Keratinocyte (primary cell): ENCODE measurements around the gene MYPOP.

Source experiments
- CTCF ChIP-seq, 3 experiments: IDR thresholded peaks in 1 of 3; conservative IDR thresholded peaks in 1 of 3; optimal IDR thresholded peaks in 1 of 3; 2 replicates in 2 of 3; 3 replicates in 1 of 3; pipeline versions ENCODE3 to v1.5.1; 2011; ENCODE audit warnings: low read length in 3 of 3, mild to moderate bottlenecking in 3 of 3, moderate library complexity in 2 of 3, control low read depth in 1 of 3, inconsistent platforms in 1 of 3; ENCODE audit not compliant: insufficient read depth in 2 of 3; ENCODE audit errors: extremely low read depth in 1 of 3
- EZH2 ChIP-seq: IDR thresholded peaks from one replicate; pipeline ENCODE4 v1.6.1; 2012; ENCODE audit warnings: inconsistent platforms, mild to moderate bottlenecking, low read length, moderate library complexity

- no peak for TF ChIP-seq CTCF (optimal IDR thresholded peaks at IDR 0.05 in 1 of 3, IDR thresholded peaks at IDR 0.05 in 1 of 3, conservative IDR thresholded peaks at IDR 0.05 in 1 of 3; ENCODE audit: extremely low read depth in 1 of 3, insufficient read depth in 2 of 3, low read length in 3 of 3)
- no peak for TF ChIP-seq EZH2
These were observed 18.0 kb upstream of the MYPOP start for GRCh38 chr19:45920458-45920857.
